HepG2 (cell line): ENCODE measurements around the gene DHRS13. TPM values are rescaled to one million over a fixed set of nuclear protein-coding genes. Genes with fewer than 3 reads are reported as not detected.
A peak's percentile ranks its signal among the peaks of the same experiment; 100 is the strongest.

Experiments used
- CHD4 ChIP-seq: fragments of 200-600 bp; sonication (generic); IDR thresholded peaks from 2 replicates; pipeline ENCODE4 v1.7.0; 2017; ENCODE audit warnings: mild to moderate bottlenecking, low read length, borderline replicate concordance
- CREB1 ChIP-seq, 2 experiments: fragments of 450-650 bp in 1 of 2; IDR thresholded peaks; 2 replicates each; pipeline ENCODE4 v1.6.1; 2016 to 2017; ENCODE audit warnings: control low read depth in 1 of 2, mild to moderate bottlenecking in 1 of 2, missing compliant biosample characterization in 1 of 2, missing genetic modification characterization in 1 of 2
- KLF15 ChIP-seq: sonication (generic); formaldehyde crosslinking; IDR thresholded peaks from 2 replicates; pipeline ENCODE4 v1.8.1; 2023; ENCODE audit warnings: borderline replicate concordance, mild to moderate bottlenecking, inconsistent platforms, missing genetic modification reagents, mixed read lengths
- NFRKB ChIP-seq: fragments of 450-650 bp; IDR thresholded peaks from 2 replicates; pipeline ENCODE4 v1.6.1; 2017
- RFX1 ChIP-seq: fragments of 450-650 bp; IDR thresholded peaks from 2 replicates; pipeline ENCODE4 v1.6.1; 2017
- SNRNP70 ChIP-seq: fragments of 200-400 bp; formaldehyde crosslinking; IDR thresholded peaks from 2 replicates; pipeline ENCODE4 v1.6.1; 2017; ENCODE audit warnings: mild to moderate bottlenecking, low read depth, low read length, moderate library complexity
- ZBTB20 ChIP-seq: sonication (generic); formaldehyde crosslinking; IDR thresholded peaks from 2 replicates; pipeline ENCODE4 v1.8.1; 2023; ENCODE audit warnings: missing genetic modification reagents, low read depth, mild to moderate bottlenecking, borderline replicate concordance
- ZIK1 ChIP-seq: sonication (generic); formaldehyde crosslinking; IDR thresholded peaks from 2 replicates; pipeline ENCODE4 v1.5.0; 2020; ENCODE audit warnings: mild to moderate bottlenecking, low read depth, missing genetic modification reagents, borderline replicate concordance
- ZNF143 ChIP-seq: sonication (generic); formaldehyde crosslinking; IDR thresholded peaks from 2 replicates; pipeline ENCODE4 v1.4.0; 2020; ENCODE audit warnings: missing genetic modification reagents
- ZNF275 ChIP-seq: sonication (generic); formaldehyde crosslinking; IDR thresholded peaks from 2 replicates; pipeline ENCODE4 v1.8.0; 2022; ENCODE audit warnings: missing genetic modification reagents, mild to moderate bottlenecking, inconsistent platforms, borderline replicate concordance
- ZNF672 ChIP-seq: sonication (generic); formaldehyde crosslinking; IDR thresholded peaks from 2 replicates; pipeline ENCODE4 v1.8.1; 2022; ENCODE audit warnings: missing genetic modification reagents
- ZNF788 ChIP-seq: sonication (generic); formaldehyde crosslinking; IDR thresholded peaks from 2 replicates; pipeline ENCODE4 v1.5.0; 2020; ENCODE audit warnings: mild to moderate bottlenecking, missing genetic modification reagents, borderline replicate concordance
- ZNF850 ChIP-seq: sonication (generic); formaldehyde crosslinking; conservative IDR thresholded peaks from 2 replicates; pipeline ENCODE4 v1.9.0; 2021; ENCODE audit warnings: mild to moderate bottlenecking, missing genetic modification reagents
- ZSCAN20 ChIP-seq: sonication (generic); formaldehyde crosslinking; IDR thresholded peaks from 2 replicates; pipeline ENCODE4 v1.4.0; 2020; ENCODE audit warnings: missing genetic modification reagents, mild to moderate bottlenecking, borderline replicate concordance
- polyA plus RNA-seq, 8 experiments: library from polyadenylated mRNA; depleted of rRNA in 3 of 8; stranded (reverse) in 7 of 8; unstranded in 1 of 8; fragments of >200 nt; fragmentation: Illumina TruSeq in 4 of 8; extraction: Trizol in 4 of 8; gene quantifications; 2 replicates each; pipeline versions ENCODE4 v1.2.1 to v1.2.3, GENCODE V29; 2011 to 2016; ENCODE audit warnings: low read depth in 4 of 8, missing spikeins in 1 of 8, mixed read lengths in 1 of 8; ENCODE audit not compliant: insufficient read depth in 1 of 8
- total RNA-seq, 5 experiments: library from RNA; depleted of rRNA; stranded (reverse); fragments of >200 nt; fragmentation: Illumina TruSeq; extraction: Trizol; gene quantifications; 2 replicates each; pipeline ENCODE4 v1.2.3, GENCODE V29; 2016; ENCODE audit warnings: low read depth in 1 of 5
- TF ChIP-seq, protein P1 (sequence below): sonication (generic); formaldehyde crosslinking; IDR thresholded peaks from 2 replicates; pipeline ENCODE4 v1.5.0; 2020; ENCODE audit warnings: mild to moderate bottlenecking, missing genetic modification reagents
- TF ChIP-seq, protein P2 (sequence below): sonication (generic); formaldehyde crosslinking; IDR thresholded peaks from 2 replicates; pipeline ENCODE4 v1.4.0; 2020; ENCODE audit warnings: missing genetic modification reagents
- TF ChIP-seq, protein P3 (sequence below): IDR thresholded peaks from 2 replicates; pipeline ENCODE4 v1.6.1; 2016; ENCODE audit warnings: missing biosample characterization, missing genetic modification reagents, low read depth

DHRS13 gene
- total and polyA plus RNA-seq, 2 of the 13 experiments (the other 11 are each of a cell fraction or from before 2014, with no cell fraction given) = 11.8 to 12.6 TPM

- TF ChIP-seq ZNF275 (CRISPR knock-in tag) (no peak; the same call in 1 of the 2 replicates), SNRNP70 (no peak), ZNF672 (CRISPR knock-in tag) (no peak), KLF15 (no peak), ZNF850 (CRISPR knock-in tag) (no peak), ZNF788 (CRISPR knock-in tag) (peak; percentile 85; the same call in 1 of the 2 replicates), ZSCAN20 (CRISPR knock-in tag) (no peak), CHD4 (peak; percentile 59; the same call in 1 of the 2 replicates), NFRKB (no peak), CREB1 (IDR thresholded peaks at IDR 0.05) (peak; percentile 85), CREB1 (CRISPR knock-in tag; IDR thresholded peaks at IDR 0.05) (peak; percentile 94), ZIK1 (CRISPR knock-in tag) (no peak), RFX1 (no peak), ZBTB20 (CRISPR knock-in tag) (0 out of 2 replicates have a peak, but pooled peaks have one; percentile 15), ZNF143 (CRISPR knock-in tag) (peak; percentile 97)
- TF ChIP-seq, protein P1, sequence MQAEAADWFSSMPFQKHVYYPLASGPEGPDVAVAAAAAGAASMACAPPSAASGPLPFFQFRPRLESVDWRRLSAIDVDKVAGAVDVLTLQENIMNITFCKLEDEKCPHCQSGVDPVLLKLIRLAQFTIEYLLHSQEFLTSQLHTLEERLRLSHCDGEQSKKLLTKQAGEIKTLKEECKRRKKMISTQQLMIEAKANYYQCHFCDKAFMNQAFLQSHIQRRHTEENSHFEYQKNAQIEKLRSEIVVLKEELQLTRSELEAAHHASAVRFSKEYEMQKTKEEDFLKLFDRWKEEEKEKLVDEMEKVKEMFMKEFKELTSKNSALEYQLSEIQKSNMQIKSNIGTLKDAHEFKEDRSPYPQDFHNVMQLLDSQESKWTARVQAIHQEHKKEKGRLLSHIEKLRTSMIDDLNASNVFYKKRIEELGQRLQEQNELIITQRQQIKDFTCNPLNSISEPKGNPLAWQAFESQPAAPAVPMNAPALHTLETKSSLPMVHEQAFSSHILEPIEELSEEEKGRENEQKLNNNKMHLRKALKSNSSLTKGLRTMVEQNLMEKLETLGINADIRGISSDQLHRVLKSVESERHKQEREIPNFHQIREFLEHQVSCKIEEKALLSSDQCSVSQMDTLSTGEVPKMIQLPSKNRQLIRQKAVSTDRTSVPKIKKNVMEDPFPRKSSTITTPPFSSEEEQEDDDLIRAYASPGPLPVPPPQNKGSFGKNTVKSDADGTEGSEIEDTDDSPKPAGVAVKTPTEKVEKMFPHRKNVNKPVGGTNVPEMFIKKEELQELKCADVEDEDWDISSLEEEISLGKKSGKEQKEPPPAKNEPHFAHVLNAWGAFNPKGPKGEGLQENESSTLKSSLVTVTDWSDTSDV = no peak
- TF ChIP-seq, protein P2, sequence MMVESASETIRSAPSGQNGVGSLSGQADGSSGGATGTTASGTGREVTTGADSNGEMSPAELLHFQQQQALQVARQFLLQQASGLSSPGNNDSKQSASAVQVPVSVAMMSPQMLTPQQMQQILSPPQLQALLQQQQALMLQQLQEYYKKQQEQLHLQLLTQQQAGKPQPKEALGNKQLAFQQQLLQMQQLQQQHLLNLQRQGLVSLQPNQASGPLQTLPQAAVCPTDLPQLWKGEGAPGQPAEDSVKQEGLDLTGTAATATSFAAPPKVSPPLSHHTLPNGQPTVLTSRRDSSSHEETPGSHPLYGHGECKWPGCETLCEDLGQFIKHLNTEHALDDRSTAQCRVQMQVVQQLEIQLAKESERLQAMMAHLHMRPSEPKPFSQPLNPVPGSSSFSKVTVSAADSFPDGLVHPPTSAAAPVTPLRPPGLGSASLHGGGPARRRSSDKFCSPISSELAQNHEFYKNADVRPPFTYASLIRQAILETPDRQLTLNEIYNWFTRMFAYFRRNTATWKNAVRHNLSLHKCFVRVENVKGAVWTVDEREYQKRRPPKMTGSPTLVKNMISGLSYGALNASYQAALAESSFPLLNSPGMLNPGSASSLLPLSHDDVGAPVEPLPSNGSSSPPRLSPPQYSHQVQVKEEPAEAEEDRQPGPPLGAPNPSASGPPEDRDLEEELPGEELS (CRISPR knock-in tag) = peak; percentile 34; the same call in 1 of the 2 replicates
- TF ChIP-seq, protein P3, sequence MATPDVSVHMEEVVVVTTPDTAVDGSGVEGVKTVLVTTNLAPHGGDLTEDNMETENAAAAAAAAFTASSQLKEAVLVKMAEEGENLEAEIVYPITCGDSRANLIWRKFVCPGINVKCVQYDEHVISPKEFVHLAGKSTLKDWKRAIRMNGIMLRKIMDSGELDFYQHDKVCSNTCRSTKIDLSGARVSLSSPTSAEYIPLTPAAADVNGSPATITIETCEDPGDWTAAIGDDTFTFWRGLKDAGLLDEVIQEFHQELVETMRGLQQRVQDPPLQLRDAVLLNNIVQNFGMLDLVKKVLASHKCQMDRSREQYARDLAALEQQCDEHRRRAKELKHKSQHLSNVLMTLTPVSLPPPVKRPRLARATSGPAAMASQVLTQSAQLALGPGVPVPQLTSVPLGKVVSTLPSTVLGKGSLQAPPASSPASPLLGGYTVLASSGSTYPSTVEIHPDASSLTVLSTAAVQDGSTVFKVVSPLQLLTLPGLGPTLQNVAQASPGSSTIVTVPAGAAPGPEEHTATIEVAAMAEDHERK (CRISPR knock-in tag) = peak; percentile 83
These were observed 49.4 kb upstream of the DHRS13 start (continued) for GRCh38 chr17:28951991-28952975.
